ENCODE measurements around the gene TP53AIP1.

The TP53AIP1 gene

GRCh38 chr11:128911701-128912100, 31.0 kb downstream of the TP53AIP1 start:
- Histone ChIP-seq H3K9me3 (no peaks in the 10 kb centered on the region), H3K36me3 (no peaks in the 10 kb centered on the region), H3K4me1 (peaks cover 0 to 15% (median 12%) of the 10 kb centered on the region in 4 donors), H3K4me3 (no peak overlapping the region), H3K27me3 (no peaks in the 10 kb centered on the region), H3K27ac (no peak overlapping the region)
- no peak for TF ChIP-seq CTCF (IDR thresholded peaks at IDR 0.05)
- intact Hi-C loops (cut with DNase I; ENCODE audit: low total_unique reads): no loop called here
- DNase-seq: peak in 1 of 2 donors; percentile 58

- TF ChIP-seq CTCF (IDR thresholded peaks at IDR 0.05): no peak
- no peaks in the 10 kb centered on the region for H3K36me3 ChIP-seq
- no peak overlapping the region for H3K27ac ChIP-seq
- peaks cover 0 to 16% (median 13%) of the 10 kb centered on the region in 4 donors for H3K4me1 ChIP-seq
- H3K4me3 ChIP-seq: no peak overlapping the region
- no peak for DNase-seq
- no peaks in the 10 kb centered on the region for H3K27me3 ChIP-seq
- intact Hi-C loops (cut with DNase I; ENCODE audit: low total_unique reads): no loop called here
- no peaks in the 10 kb centered on the region for H3K9me3 ChIP-seq
Observed at GRCh38 chr11:128911239-128911638, 31.4 kb downstream of the TP53AIP1 start.

- no peak for TF ChIP-seq CTCF (IDR thresholded peaks at IDR 0.05)
- Histone ChIP-seq H3K4me1 (peaks cover 0 to 22% (median 18%) of the 10 kb centered on the region in 4 donors), H3K27ac (no peak overlapping the region), H3K9me3 (no peaks in the 10 kb centered on the region), H3K36me3 (no peaks in the 10 kb centered on the region), H3K4me3 (no peak overlapping the region), H3K27me3 (no peaks in the 10 kb centered on the region)
- no peak for DNase-seq
- intact Hi-C loops (cut with DNase I; ENCODE audit: low total_unique reads): no loop called here
Observed at GRCh38 chr11:128910576-128910975, 32.1 kb downstream of the TP53AIP1 start.

- intact Hi-C loops (cut with DNase I; ENCODE audit: low total_unique reads): no loop called here
- H3K36me3 ChIP-seq: no peaks in the 10 kb centered on the region
- no peaks in the 10 kb centered on the region for H3K9me3 ChIP-seq
- no peak overlapping the region for H3K27ac ChIP-seq
- no peak for DNase-seq
- no peak overlapping the region for H3K4me3 ChIP-seq
- TF ChIP-seq CTCF (IDR thresholded peaks at IDR 0.05): no peak
- H3K4me1 ChIP-seq: peaks cover 0 to 31% (median 26%) of the 10 kb centered on the region in 4 donors
- H3K27me3 ChIP-seq: no peaks in the 10 kb centered on the region
Observed at GRCh38 chr11:128909438-128910125, 33.1 kb downstream of the TP53AIP1 start.

GRCh38 chr11:128908391-128909246, 34.1 kb downstream of the TP53AIP1 start:
- no peaks in the 10 kb centered on the region for H3K36me3 ChIP-seq
- no peaks in the 10 kb centered on the region for H3K27me3 ChIP-seq
- H3K27ac ChIP-seq: no peak overlapping the region
- no peak overlapping the region for H3K4me3 ChIP-seq
- TF ChIP-seq CTCF (IDR thresholded peaks at IDR 0.05): no peak
- H3K9me3 ChIP-seq: no peaks in the 10 kb centered on the region
- intact Hi-C loops (cut with DNase I; ENCODE audit: low total_unique reads): no loop called here
- H3K4me1 ChIP-seq: peaks cover 0 to 36% (median 26%) of the 10 kb centered on the region in 4 donors
- peak; percentile 77 to 83 for DNase-seq
